Naive thymus-derived CD4-positive, alpha-beta T cell (primary cell): ENCODE results near the gene CDK17. TPM values are rescaled to one million over a fixed set of nuclear protein-coding genes. Genes with fewer than 3 reads are reported as not detected.
A peak's percentile ranks its signal among the peaks of the same experiment; 100 is the strongest.
"Not testable (repeated sequence)": the region's sequence is repeated elsewhere in the genome, so short reads cannot be mapped to it uniquely, and the experiment has no call there.

Experiments used
- ATAC-seq: fragments of 150-1000 bp; cut with Tn5 transposase; 2 replicates; pipeline ENCODE4 v1.10.0; 2021; ENCODE audit warnings: mild to moderate bottlenecking, moderate library complexity
- CTCF ChIA-PET: fragments of 350-600 bp; sonication (Branson Sonifier 250); formaldehyde crosslinking; loops from one replicate; lab custom pipeline; 2021; ENCODE audit warnings: antibody characterized with exemption; lab: Charles Lee
- POLR2A ChIA-PET: fragments of 350-600 bp; sonication (Branson Sonifier 250); formaldehyde crosslinking; loops from one replicate; lab custom pipeline; 2021; ENCODE audit warnings: antibody characterized with exemption, inconsistent platforms; lab: Charles Lee
- DNase-seq, 9 donors: peaks; one replicate each; pipeline versions ENCODE4 v3.0.0 to v3.0.0-alpha.2; 2020 to 2022; ENCODE audit warnings: mixed read lengths in 1 of 9
- H3K27ac ChIP-seq: one replicate; pipeline ENCODE4 v1.7.0; 2013; ENCODE audit warnings: mild to moderate bottlenecking, low read depth, low read length, moderate library complexity
- H3K27me3 ChIP-seq, 2 donors: one replicate each; pipeline ENCODE4 v1.7.0; 2013; ENCODE audit warnings: low read length in 2 of 2, mild to moderate bottlenecking in 2 of 2, moderate library complexity in 2 of 2; ENCODE audit not compliant: control insufficient read depth in 2 of 2, insufficient read depth in 2 of 2
- H3K36me3 ChIP-seq, 3 experiments: 1 replicate in 2 of 3; 2 replicates in 1 of 3; pipeline ENCODE4 v1.7.0; 2013; ENCODE audit warnings: low read length in 3 of 3, mild to moderate bottlenecking in 3 of 3, moderate library complexity in 1 of 3; ENCODE audit not compliant: insufficient read depth in 3 of 3, control insufficient read depth in 2 of 3
- H3K4me1 ChIP-seq, 2 donors: one replicate each; pipeline ENCODE4 v1.7.0; 2013; ENCODE audit warnings: low read length in 2 of 2, mild to moderate bottlenecking in 2 of 2, moderate library complexity in 1 of 2; ENCODE audit not compliant: control insufficient read depth in 2 of 2, insufficient read depth in 2 of 2
- H3K4me3 ChIP-seq: 2 replicates; pipeline ENCODE4 v1.7.0; 2013; ENCODE audit warnings: mild to moderate bottlenecking, low read length
- H3K9me3 ChIP-seq, 3 experiments: 1 replicate in 2 of 3; 2 replicates in 1 of 3; pipeline ENCODE4 v1.7.0; 2013; ENCODE audit warnings: low read length in 3 of 3; ENCODE audit not compliant: control insufficient read depth in 2 of 3
- H3K27ac Mint-ChIP-seq, 9 donors: one replicate each; pipeline ENCODE4 v1.8.0; 2020 to 2022; ENCODE audit warnings: mixed read lengths in 9 of 9, mild to moderate bottlenecking in 8 of 9, moderate library complexity in 5 of 9, inconsistent platforms in 2 of 9
- H3K27me3 Mint-ChIP-seq, 5 donors: one replicate each; pipeline ENCODE4 v1.8.0; 2021 to 2022; ENCODE audit warnings: mixed read lengths in 5 of 5, mild to moderate bottlenecking in 1 of 5
- H3K36me3 Mint-ChIP-seq, 5 donors: one replicate each; pipeline ENCODE4 v1.8.0; 2020 to 2022; ENCODE audit warnings: mixed read lengths in 5 of 5, mild to moderate bottlenecking in 3 of 5, inconsistent platforms in 1 of 5
- H3K4me1 Mint-ChIP-seq, 7 donors: one replicate each; pipeline ENCODE4 v1.8.0; 2020 to 2022; ENCODE audit warnings: mixed read lengths in 7 of 7, mild to moderate bottlenecking in 3 of 7, inconsistent platforms in 1 of 7
- H3K4me3 Mint-ChIP-seq, 10 donors: one replicate each; pipeline ENCODE4 v1.8.0; 2020 to 2022; ENCODE audit warnings: mild to moderate bottlenecking in 10 of 10, mixed read lengths in 10 of 10, moderate library complexity in 6 of 10, inconsistent platforms in 2 of 10
- H3K9me3 Mint-ChIP-seq, 11 donors: one replicate each; pipeline ENCODE4 v1.8.0; 2020 to 2022; ENCODE audit warnings: mixed read lengths in 11 of 11, mild to moderate bottlenecking in 4 of 11, inconsistent platforms in 1 of 11, moderate library complexity in 1 of 11
- intact Hi-C, 2 donors: fragments of 100-400 bp; cut with micrococcal nuclease; formaldehyde crosslinking; loops; one replicate each; pipeline ENCODE4 v1.15.1; 2023
- polyA plus RNA-seq, 2 donors: library from polyadenylated mRNA; unstranded; fragments of 300-500 nt; fragmentation: Illumina TruSeq; gene quantifications; one replicate each; pipeline ENCODE4 v1.2.3, GENCODE V29; 2021
- total RNA-seq, 6 experiments: library from RNA in 5 of 6; stranded (reverse) in 5 of 6; gene quantifications; 1 replicate in 5 of 6; 2 replicates in 1 of 6; pipeline ENCODE4 v1.2.3 and lab custom pipeline; 2021 to 2026

The CDK17 gene
- total and polyA plus RNA-seq, 7 experiments from 2014 or later: 30.0 to 112 (median 67.0) TPM

DNA sequence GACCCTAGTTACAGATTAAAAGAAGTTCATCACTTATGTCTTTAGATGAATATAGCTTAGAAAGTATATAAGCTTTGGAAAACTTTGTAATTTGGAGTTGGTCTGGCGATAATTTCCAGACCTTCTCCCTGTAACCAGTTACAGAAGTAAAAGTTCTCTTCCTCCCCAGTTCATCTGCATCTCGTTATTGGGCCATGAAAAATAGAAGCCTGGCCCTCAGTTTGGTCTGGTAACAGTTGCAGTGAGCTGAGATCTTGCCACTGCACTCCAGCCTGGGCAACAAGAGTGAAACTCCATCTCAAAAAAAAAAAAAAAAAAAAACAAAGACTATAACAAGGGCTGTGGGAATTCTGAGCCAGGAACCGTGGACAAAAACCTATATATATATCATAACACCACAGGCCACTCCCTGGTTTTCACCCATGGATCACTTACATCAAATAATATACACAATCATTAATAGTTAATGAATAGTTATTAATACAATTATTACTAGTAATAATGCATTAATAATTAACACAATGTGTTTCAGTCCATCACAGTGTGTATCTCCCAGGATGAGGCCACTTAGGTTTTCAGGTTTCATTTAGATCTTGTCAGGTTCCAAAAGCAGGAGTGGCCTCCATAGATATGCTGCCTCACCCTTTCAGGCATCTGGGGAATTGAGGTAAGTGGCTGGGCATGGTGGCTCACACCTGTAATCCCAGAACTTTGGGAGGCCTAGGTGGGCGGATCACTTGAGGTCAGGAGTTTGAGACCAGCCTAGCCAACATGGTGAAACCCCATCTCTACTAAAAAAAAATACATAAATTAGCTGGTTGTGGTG, 32.5 kb upstream of the CDK17 start:
- intact Hi-C loops, H3K36me3 Mint-ChIP-seq, H3K9me3 Mint-ChIP-seq, H3K27me3 Mint-ChIP-seq, H3K9me3 ChIP-seq, CTCF ChIA-PET, H3K36me3 ChIP-seq, H3K27me3 ChIP-seq, ATAC-seq, H3K4me3 ChIP-seq, DNase-seq: not testable (repeated sequence)
- H3K27ac Mint-ChIP-seq: peak overlapping the region in 8 of 9 donors; percentile 13 to 91 (median 64)
- H3K4me1 ChIP-seq: peaks cover 15 to 20% of the 10 kb centered on the region in 2 donors
- H3K27ac ChIP-seq: peak overlapping the region; percentile 18
- H3K4me1 Mint-ChIP-seq: peaks cover 18 to 51% (median 39%) of the 10 kb centered on the region in 7 donors
- POLR2A ChIA-PET: interaction anchor here (1.1 to 1.2 kb wide), 2 partner anchors 14 kb away, joined by 4 to 7 read pairs; no protein-coding TSS in a partner anchor
- peak overlapping the region in 1 of 10 donors; percentile 22 for H3K4me3 Mint-ChIP-seq

- Mint-ChIP-seq H3K9me3 (peaks cover 0 to 6% (median 0%) of the 10 kb centered on the region in 11 donors), H3K27ac (no peak overlapping the region), H3K4me3 (no peak overlapping the region), H3K36me3 (peaks cover 0 to 9% (median 0%) of the 10 kb centered on the region in 5 donors), H3K4me1 (peaks cover 21 to 48% (median 37%) of the 10 kb centered on the region in 7 donors), H3K27me3 (no peaks in the 10 kb centered on the region)
- ChIA-PET POLR2A (interaction anchor here (0.6 kb wide), 1 partner anchor 9 kb away, joined by 3 read pairs; no protein-coding TSS in a partner anchor), CTCF (no interaction called here)
- Histone ChIP-seq H3K27me3 (no peaks in the 10 kb centered on the region), H3K36me3 (no peaks in the 10 kb centered on the region), H3K4me3 (no peak overlapping the region), H3K9me3 (no peaks in the 10 kb centered on the region), H3K4me1 (peaks cover 15 to 20% of the 10 kb centered on the region in 2 donors), H3K27ac (no peak overlapping the region)
- no peak for ATAC-seq
- no peak for DNase-seq
- intact Hi-C loops: no loop called here
Measured at GRCh38 chr12:96431067-96431466, 30.8 kb upstream of the CDK17 start.

DNA sequence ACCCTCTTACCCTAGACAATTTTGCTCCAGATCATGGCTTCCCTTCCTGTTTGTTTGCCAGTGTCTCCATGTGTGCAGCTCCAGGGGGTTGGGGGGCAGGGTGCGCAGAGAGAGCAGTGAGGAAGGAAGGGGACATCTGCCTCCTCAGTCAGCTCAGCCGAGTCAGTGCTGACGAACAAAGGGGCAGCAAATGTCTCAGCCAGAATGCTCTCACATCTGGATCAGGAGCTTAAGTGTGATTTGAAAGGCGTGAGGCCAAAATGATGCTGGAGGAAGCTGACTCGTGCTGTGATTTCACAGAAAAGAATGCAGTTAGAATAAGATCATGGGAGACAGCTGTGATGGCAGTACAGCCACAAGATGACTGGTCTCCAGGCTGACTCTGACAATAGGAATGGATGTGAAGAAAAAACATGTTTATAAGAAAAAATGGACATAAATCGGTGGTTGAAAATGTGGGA, 27.1 kb upstream of the CDK17 start:
- DNase-seq (peak in 1 of 9 donors; percentile 28), ATAC-seq (no peak)
- no peaks in the 10 kb centered on the region for H3K9me3 Mint-ChIP-seq
- Histone ChIP-seq H3K4me3 (no peak overlapping the region), H3K27ac (no peak overlapping the region), H3K4me1 (no peaks in the 10 kb centered on the region), H3K36me3 (no peaks in the 10 kb centered on the region), H3K27me3 (no peaks in the 10 kb centered on the region), H3K9me3 (no peaks in the 10 kb centered on the region)
- POLR2A ChIA-PET: no interaction called here
- intact Hi-C loops: no loop called here
- CTCF ChIA-PET: no interaction called here
- H3K4me1 Mint-ChIP-seq: peaks cover 13 to 41% (median 21%) of the 10 kb centered on the region in 7 donors
- no peaks in the 10 kb centered on the region for H3K27me3 Mint-ChIP-seq
- peak overlapping the region in 1 of 10 donors; percentile 31 for H3K4me3 Mint-ChIP-seq
- H3K27ac Mint-ChIP-seq: peak overlapping the region in 7 of 9 donors; percentile 13 to 81 (median 35)
- H3K36me3 Mint-ChIP-seq: peaks cover 0 to 5% (median 0%) of the 10 kb centered on the region in 5 donors

- H3K36me3 Mint-ChIP-seq: peaks cover 0 to 7% (median 0%) of the 10 kb centered on the region in 5 donors
- H3K4me1 ChIP-seq: peaks cover 0 to 7% of the 10 kb centered on the region in 2 donors
- H3K27ac ChIP-seq: no peak overlapping the region
- no peaks in the 10 kb centered on the region for H3K27me3 ChIP-seq
- DNase-seq (no peak), ATAC-seq (no peak)
- H3K9me3 Mint-ChIP-seq: no peaks in the 10 kb centered on the region
- H3K36me3 ChIP-seq: no peaks in the 10 kb centered on the region
- intact Hi-C loops: no loop called here
- peak overlapping the region in 1 of 10 donors; percentile 11 for H3K4me3 Mint-ChIP-seq
- CTCF ChIA-PET: interaction anchor here (0.6 kb wide), 1 partner anchor 24 kb away, joined by 3 read pairs; no protein-coding TSS in a partner anchor
- no peaks in the 10 kb centered on the region for H3K27me3 Mint-ChIP-seq
- peaks cover 13 to 44% (median 30%) of the 10 kb centered on the region in 7 donors for H3K4me1 Mint-ChIP-seq
- POLR2A ChIA-PET: no interaction called here
- no peak overlapping the region for H3K4me3 ChIP-seq
- H3K9me3 ChIP-seq: no peaks in the 10 kb centered on the region
- H3K27ac Mint-ChIP-seq: peak overlapping the region in 1 of 9 donors; percentile 38
Measured at GRCh38 chr12:96425951-96426350, 25.7 kb upstream of the CDK17 start.

- DNase-seq (peak in 1 of 9 donors; percentile 31), ATAC-seq (no peak)
- H3K4me3 ChIP-seq: no peak overlapping the region
- H3K36me3 Mint-ChIP-seq: peaks cover 0 to 8% (median 0%) of the 10 kb centered on the region in 5 donors
- H3K27me3 ChIP-seq: no peaks in the 10 kb centered on the region
- H3K4me3 Mint-ChIP-seq: peak overlapping the region in 1 of 10 donors; percentile 52
- H3K27ac Mint-ChIP-seq: peak overlapping the region in 2 of 9 donors; percentile 38 to 42
- POLR2A ChIA-PET: no interaction called here
- no peak overlapping the region for H3K27ac ChIP-seq
- H3K27me3 Mint-ChIP-seq: no peaks in the 10 kb centered on the region
- H3K4me1 ChIP-seq: peaks cover 0 to 7% of the 10 kb centered on the region in 2 donors
- intact Hi-C loops: no loop called here
- H3K9me3 ChIP-seq: no peaks in the 10 kb centered on the region
- no peaks in the 10 kb centered on the region for H3K9me3 Mint-ChIP-seq
- H3K36me3 ChIP-seq: no peaks in the 10 kb centered on the region
- H3K4me1 Mint-ChIP-seq: peaks cover 11 to 50% (median 36%) of the 10 kb centered on the region in 7 donors
- CTCF ChIA-PET: interaction anchor here (0.6 kb wide), 1 partner anchor 24 kb away, joined by 3 read pairs; no protein-coding TSS in a partner anchor
Measured at GRCh38 chr12:96425321-96425720, 25.1 kb upstream of the CDK17 start.

GRCh38 chr12:96424601-96425000, 24.4 kb upstream of the CDK17 start:
- Histone ChIP-seq H3K4me3 (no peak overlapping the region), H3K36me3 (no peaks in the 10 kb centered on the region), H3K4me1 (peaks cover 0 to 7% of the 10 kb centered on the region in 2 donors), H3K27ac (no peak overlapping the region), H3K27me3 (no peaks in the 10 kb centered on the region), H3K9me3 (no peaks in the 10 kb centered on the region)
- Mint-ChIP-seq H3K4me3 (no peak overlapping the region), H3K9me3 (no peaks in the 10 kb centered on the region), H3K27me3 (no peaks in the 10 kb centered on the region), H3K27ac (no peak overlapping the region), H3K36me3 (peaks cover 0 to 8% (median 0%) of the 10 kb centered on the region in 5 donors), H3K4me1 (peaks cover 9 to 53% (median 32%) of the 10 kb centered on the region in 7 donors)
- ATAC-seq (no peak), DNase-seq (no peak)
- POLR2A ChIA-PET: no interaction called here
- intact Hi-C loops: no loop called here
- CTCF ChIA-PET: interaction anchor here (0.6 to 1.1 kb wide), 2 partner anchors 24 to 60 kb away, joined by 3 read pairs; no protein-coding TSS in a partner anchor
